Heart left ventricle (tissue), 16 donors: ENCODE data around the gene ATP9B. TPM values are rescaled to one million over a fixed set of nuclear protein-coding genes. Genes with fewer than 3 reads are reported as not detected.

Experiments
- ATAC-seq, 4 donors: fragments of 200-7000 bp; cut with Tn5 transposase; one replicate each; pipeline ENCODE4 v1.9.1; 2020 to 2022; ENCODE audit warnings: moderate library complexity in 4 of 4, mild to moderate bottlenecking in 3 of 4, moderate number of reproducible peaks in 1 of 4
- DNase-seq, 5 donors: peaks; one replicate each; pipeline ENCODE4 v3.0.0-alpha.2; 2020
- H3K27ac ChIP-seq, 12 donors: fragments of 200-600 bp; sonication (generic) in 4 of 12; one replicate each; pipeline versions ENCODE4 v1.5.0 to v1.8.0; 2016 to 2022; ENCODE audit warnings: mild to moderate bottlenecking in 2 of 12
- H3K27me3 ChIP-seq, 9 donors: fragments of 200-600 bp; sonication (generic) in 2 of 9; one replicate each; pipeline versions ENCODE4 v1.5.1 to v1.8.0; 2016 to 2022; ENCODE audit warnings: mild to moderate bottlenecking in 3 of 9
- H3K36me3 ChIP-seq, 9 donors: fragments of 200-600 bp; sonication (generic) in 2 of 9; one replicate each; pipeline versions ENCODE4 v1.5.0 to v1.8.0; 2018 to 2022; ENCODE audit warnings: mild to moderate bottlenecking in 2 of 9
- H3K4me1 ChIP-seq, 12 donors: fragments of 200-600 bp; sonication (generic) in 4 of 12; one replicate each; pipeline versions ENCODE4 v1.5.0 to v1.8.0; 2016 to 2022; ENCODE audit warnings: mild to moderate bottlenecking in 3 of 12
- H3K4me3 ChIP-seq, 12 donors: fragments of 200-600 bp; sonication (generic) in 4 of 12; one replicate each; pipeline versions ENCODE4 v1.5.0 to v1.8.0; 2017 to 2022; ENCODE audit warnings: mild to moderate bottlenecking in 9 of 12, moderate library complexity in 4 of 12
- H3K9me3 ChIP-seq, 12 donors: fragments of 200-600 bp; sonication (generic) in 4 of 12; one replicate each; pipeline versions ENCODE4 v1.5.0 to v1.8.0; 2016 to 2022; ENCODE audit warnings: mild to moderate bottlenecking in 1 of 12
- CTCF ChIP-seq, 12 donors: fragments of 200-600 bp; sonication (generic) in 4 of 12; IDR thresholded peaks; one replicate each; pipeline versions ENCODE4 v1.5.0 to v1.8.0; 2018 to 2022; ENCODE audit warnings: antibody characterized with exemption in 12 of 12, mild to moderate bottlenecking in 5 of 12
- POLR2A ChIP-seq, 2 donors: fragments of 450-650 bp; IDR thresholded peaks; one replicate each; pipeline ENCODE4 v1.6.1; 2017; ENCODE audit warnings: antibody characterized with exemption in 2 of 2, mild to moderate bottlenecking in 2 of 2, moderate library complexity in 2 of 2
- WGBS, 4 donors: extraction: QIAGEN DNeasy Blood & Tissue Kit in 2 of 4; methylation state at CpG; one replicate each; pipeline versions ENCODE4 v1.1.5 to v1.1.7; 2013 to 2018; 5-methylcytosine and 5-hydroxymethylcytosine counted together
- intact Hi-C, 10 donors: fragments of 100-400 bp; cut with DNase I; formaldehyde crosslinking; loops; one replicate each; pipeline versions ENCODE4 v1.11.1 to v1.14.2; 2022
- polyA plus RNA-seq, 2 donors: library from polyadenylated mRNA; stranded (reverse); fragments of 200-250 nt; gene quantifications; one replicate each; pipeline ENCODE4 v1.2.3, GENCODE V29; 2013
- total RNA-seq, 9 donors: library from RNA; depleted of rRNA in 2 of 9; stranded (reverse); fragments of >200 nt in 2 of 9; fragmentation: NEBNext Ultra II Directional in 3 of 9; extraction: Animal tissue kit (Norgen Biotek cat#: 25700) in 3 of 9; gene quantifications; one replicate each; pipeline versions ENCODE4 v1.1.0 to v1.2.4, GENCODE V29; 2016 to 2023
- donor health status: ischemic (EF 13 %, LVEDD 7.1; RV severe dilation, severe dysfunction).
- donor health status: healthy with polysubstance abuse.
- donor health status: DM: no; HTN: yes; CAD: no.
- donor health status: DM: no; HTN: no; CAD: no.
- donor health status: ischemic (EF 25% LVEDD 6.9; RV normal size, moderate dysfunction).
- donor health status: ischemic (EF 25% LVEDD 5.7; RV mildly dilated, moderate dysfunction).
- donor health status: healthy.
- donor health status: DM: yes; HTN: yes; CAD: no.
- donor health status: ischemic (EF 35%, LVEDD 5.7; RV mildly dilated, moderate dysfunction).
- donor health status: nonischemic (EF 11% LVEDD 7.7; RV severe dilation, severe dysfunction).
- donor health status: DM: yes; HTN: yes; CAD: no.
- donor health status: PGD.
- donor health status: ischemic (EF 29% LVEDD 5.4; RV normal size, mild dysfunction).
- donor health status: nonischemic (EF 23%, LVEDD 6.1; RV moderate dilation, normal function).

Gene ATP9B
- total and polyA plus RNA-seq, 11 donors: 7.4 to 23.9 (median 12.8) TPM

GRCh38 chr18:79117385-79117784, 48.2 kb downstream of the ATP9B start:
- no peaks in the 10 kb centered on the region for H3K9me3 ChIP-seq
- peaks cover 0 to 23% (median 12%) of the 10 kb centered on the region in 9 donors for H3K36me3 ChIP-seq
- no peak overlapping the region for H3K4me3 ChIP-seq
- WGBS, 4 donors: 66 to 86% (median 78%) methylated on average over 3 of the region's 3 CpGs
- H3K27me3 ChIP-seq: no peaks in the 10 kb centered on the region
- TF ChIP-seq POLR2A (IDR thresholded peaks at IDR 0.05) (no peak), CTCF (IDR thresholded peaks at IDR 0.05) (no peak)
- ATAC-seq: no peak
- intact Hi-C loops: no loop called here
- peaks cover 0 to 5% (median 0%) of the 10 kb centered on the region in 12 donors for H3K4me1 ChIP-seq
- DNase-seq: no peak
- no peak overlapping the region for H3K27ac ChIP-seq

GRCh38 chr18:79117788-79118187, 48.6 kb downstream of the ATP9B start:
- Histone ChIP-seq H3K9me3 (no peaks in the 10 kb centered on the region), H3K27me3 (no peaks in the 10 kb centered on the region), H3K36me3 (peaks cover 0 to 23% (median 12%) of the 10 kb centered on the region in 9 donors), H3K4me3 (no peak overlapping the region), H3K4me1 (peaks cover 0 to 5% (median 0%) of the 10 kb centered on the region in 12 donors), H3K27ac (no peak overlapping the region)
- WGBS, 4 donors: 65 to 72% (median 68%) methylated on average over 1 of the region's 1 CpG
- ATAC-seq (no peak), DNase-seq (no peak)
- intact Hi-C loops: no loop called here
- TF ChIP-seq POLR2A (IDR thresholded peaks at IDR 0.05) (no peak), CTCF (IDR thresholded peaks at IDR 0.05) (no peak)

- Histone ChIP-seq H3K27ac (no peak overlapping the region), H3K9me3 (no peaks in the 10 kb centered on the region), H3K4me1 (peaks cover 0 to 5% (median 0%) of the 10 kb centered on the region in 12 donors), H3K27me3 (no peaks in the 10 kb centered on the region), H3K4me3 (no peak overlapping the region), H3K36me3 (peaks cover 0 to 18% (median 11%) of the 10 kb centered on the region in 9 donors)
- TF ChIP-seq POLR2A (IDR thresholded peaks at IDR 0.05): no peak
- TF ChIP-seq CTCF (IDR thresholded peaks at IDR 0.05): no peak
- intact Hi-C loops: no loop called here
- 95 to 98% (median 97%) methylated on average over 5 of the region's 5 CpGs for WGBS, 4 donors
- ATAC-seq: no peak
- DNase-seq: no peak
Measured at GRCh38 chr18:79118797-79119196, 49.6 kb downstream of the ATP9B start.

DNA sequence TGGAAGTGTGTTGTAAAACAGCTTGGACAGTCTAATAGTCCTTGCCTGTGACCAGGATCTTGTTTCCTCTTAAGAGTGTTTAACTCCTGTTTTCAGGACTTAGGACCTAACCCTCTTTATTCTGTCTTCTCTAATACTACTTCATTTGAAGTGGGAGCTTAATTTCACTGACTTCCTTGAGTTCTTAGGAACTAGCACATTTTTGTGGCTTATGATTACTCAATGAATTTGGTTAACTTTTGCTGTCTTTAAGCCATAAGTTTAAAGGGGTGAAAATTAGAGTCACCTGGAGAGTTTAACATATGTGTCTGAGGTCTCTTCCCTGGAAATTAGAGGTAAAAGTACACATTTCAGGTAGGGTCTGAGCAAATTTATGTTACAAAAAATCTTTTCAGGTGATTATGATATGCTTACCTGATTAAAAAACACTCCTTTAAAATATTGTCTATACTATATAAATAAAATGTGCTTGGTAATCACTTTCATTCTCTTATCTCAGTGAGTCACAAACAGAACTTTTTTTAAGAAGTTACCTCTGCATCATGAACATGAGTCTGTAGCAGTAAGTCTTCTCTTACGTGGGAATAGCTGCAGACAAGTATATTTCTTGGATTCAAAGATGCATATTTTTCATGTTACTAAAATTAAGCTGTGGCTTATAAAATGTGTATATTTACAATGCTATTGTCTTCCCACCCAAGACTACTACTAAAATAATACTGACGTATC, 52.7 kb downstream of the ATP9B start:
- no peak overlapping the region for H3K4me3 ChIP-seq
- intact Hi-C loops: no loop called here
- no peak overlapping the region for H3K27ac ChIP-seq
- peaks cover 0 to 5% (median 0%) of the 10 kb centered on the region in 12 donors for H3K4me1 ChIP-seq
- TF ChIP-seq POLR2A (IDR thresholded peaks at IDR 0.05): no peak
- no peak for TF ChIP-seq CTCF (IDR thresholded peaks at IDR 0.05)
- 96 to 99% (median 98%) methylated on average over 2 of the region's 2 CpGs for WGBS, 4 donors
- H3K27me3 ChIP-seq: no peaks in the 10 kb centered on the region
- ATAC-seq (no peak), DNase-seq (no peak)
- H3K9me3 ChIP-seq: no peaks in the 10 kb centered on the region
- peaks cover 0 to 23% (median 8%) of the 10 kb centered on the region in 9 donors for H3K36me3 ChIP-seq
